BJ (cell line): Measurements from ENCODE around the gene CRACR2B. TPM values are rescaled to one million over a fixed set of nuclear protein-coding genes. Genes with fewer than 3 reads are reported as not detected.

Experiments
- CTCF ChIA-PET: fragments of 350-600 bp; formaldehyde crosslinking; extraction: SDS; loops from one replicate; lab custom pipeline; 2021; ENCODE audit warnings: antibody characterized with exemption, inconsistent platforms; lab: Yijun Ruan, JAX
- POLR2A ChIA-PET: fragments of 300-600 bp; sonication (Branson Sonifier 250); formaldehyde crosslinking; extraction: SDS; loops from one replicate; lab custom pipeline; 2021; ENCODE audit warnings: antibody characterized with exemption; lab: Charles Lee
- DNase-seq: peaks from one replicate; pipeline ENCODE4 v3.0.0-alpha.2; 2011; ENCODE audit warnings: low read depth
- H3K27me3 ChIP-seq: 2 replicates; pipeline ENCODE4 v1.6.0; 2011; ENCODE audit warnings: low read length; ENCODE audit not compliant: control insufficient read depth, insufficient read depth
- H3K36me3 ChIP-seq: 2 replicates; pipeline ENCODE4 v1.5.1; 2011; ENCODE audit warnings: low read length; ENCODE audit not compliant: control insufficient read depth, insufficient read depth
- H3K4me3 ChIP-seq: 2 replicates; pipeline ENCODE4 v1.5.1; 2011; ENCODE audit warnings: low read depth, mild to moderate bottlenecking, control low read depth, low read length
- polyA plus RNA-seq: library from polyadenylated mRNA; depleted of rRNA; stranded (reverse); fragments of >200 nt; gene quantifications from 2 replicates; pipeline ENCODE4 v1.2.3, GENCODE V29; 2011
- TF ChIP-seq, protein P1 (sequence below): IDR thresholded peaks from 2 replicates; pipeline ENCODE4 v1.5.1; 2011; ENCODE audit warnings: low read depth, mild to moderate bottlenecking, control low read depth, inconsistent platforms, low read length, moderate library complexity; ENCODE audit not compliant: insufficient read depth

Gene CRACR2B
- polyA plus RNA-seq, 1 experiment, result 0.16 TPM

DNA sequence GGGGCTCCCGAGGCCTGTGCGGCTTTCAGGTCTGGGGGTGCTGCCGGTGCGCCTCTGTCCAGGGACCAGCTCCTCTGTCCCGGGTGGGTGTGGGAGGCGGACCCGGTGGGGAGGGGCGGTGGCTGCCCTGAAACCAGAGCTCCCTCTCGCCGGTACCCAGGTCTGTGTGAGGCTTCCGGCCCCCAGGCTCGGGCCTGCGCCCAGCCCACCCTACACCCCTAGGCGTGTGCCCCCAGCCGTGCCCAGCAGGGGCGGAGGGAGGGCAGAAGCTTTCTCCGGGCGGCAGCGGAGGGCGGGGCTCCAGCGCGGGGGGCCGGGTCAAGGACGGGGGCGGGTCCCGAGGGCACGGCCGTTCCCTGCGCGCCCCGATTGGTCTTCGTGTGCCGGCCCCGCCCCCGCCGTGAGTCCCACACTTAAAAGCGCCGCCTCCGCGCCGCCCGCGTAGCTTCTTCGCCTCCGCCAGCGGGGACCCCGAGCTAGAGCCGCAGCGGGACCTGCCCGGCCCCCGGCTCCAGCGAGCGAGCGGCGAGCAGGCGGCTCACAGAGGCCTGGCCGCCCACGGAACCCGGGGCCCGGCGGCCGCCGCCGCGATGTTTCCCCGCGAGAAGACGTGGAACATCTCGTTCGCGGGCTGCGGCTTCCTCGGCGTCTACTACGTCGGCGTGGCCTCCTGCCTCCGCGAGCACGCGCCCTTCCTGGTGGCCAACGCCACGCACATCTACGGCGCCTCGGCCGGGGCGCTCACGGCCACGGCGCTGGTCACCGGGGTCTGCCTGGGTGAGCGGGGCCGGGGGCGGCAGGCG is 8.4 kb upstream of the CRACR2B start:
- TF ChIP-seq, protein P1, sequence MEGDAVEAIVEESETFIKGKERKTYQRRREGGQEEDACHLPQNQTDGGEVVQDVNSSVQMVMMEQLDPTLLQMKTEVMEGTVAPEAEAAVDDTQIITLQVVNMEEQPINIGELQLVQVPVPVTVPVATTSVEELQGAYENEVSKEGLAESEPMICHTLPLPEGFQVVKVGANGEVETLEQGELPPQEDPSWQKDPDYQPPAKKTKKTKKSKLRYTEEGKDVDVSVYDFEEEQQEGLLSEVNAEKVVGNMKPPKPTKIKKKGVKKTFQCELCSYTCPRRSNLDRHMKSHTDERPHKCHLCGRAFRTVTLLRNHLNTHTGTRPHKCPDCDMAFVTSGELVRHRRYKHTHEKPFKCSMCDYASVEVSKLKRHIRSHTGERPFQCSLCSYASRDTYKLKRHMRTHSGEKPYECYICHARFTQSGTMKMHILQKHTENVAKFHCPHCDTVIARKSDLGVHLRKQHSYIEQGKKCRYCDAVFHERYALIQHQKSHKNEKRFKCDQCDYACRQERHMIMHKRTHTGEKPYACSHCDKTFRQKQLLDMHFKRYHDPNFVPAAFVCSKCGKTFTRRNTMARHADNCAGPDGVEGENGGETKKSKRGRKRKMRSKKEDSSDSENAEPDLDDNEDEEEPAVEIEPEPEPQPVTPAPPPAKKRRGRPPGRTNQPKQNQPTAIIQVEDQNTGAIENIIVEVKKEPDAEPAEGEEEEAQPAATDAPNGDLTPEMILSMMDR, result peak; percentile 12; the same call in 1 of the 2 replicates
- no peak for DNase-seq
- ChIA-PET POLR2A (interaction anchor here (0.7 to 2.1 kb wide), 6 partner anchors 8 to 330 kb away, joined by 3 to 32 read pairs (median 8); partner anchors contain the start of genes CD151, RPLP2 and TSPAN4), CTCF (interaction anchor here (1.0 to 1.9 kb wide), 8 partner anchors 10 to 250 kb away, joined by 3 to 8 read pairs (median 4); no protein-coding TSS in a partner anchor)
- Histone ChIP-seq H3K27me3 (no peaks in the 10 kb centered on the region), H3K36me3 (peaks cover 16% of the 10 kb centered on the region), H3K4me3 (peak overlapping the region; percentile 83)

DNA sequence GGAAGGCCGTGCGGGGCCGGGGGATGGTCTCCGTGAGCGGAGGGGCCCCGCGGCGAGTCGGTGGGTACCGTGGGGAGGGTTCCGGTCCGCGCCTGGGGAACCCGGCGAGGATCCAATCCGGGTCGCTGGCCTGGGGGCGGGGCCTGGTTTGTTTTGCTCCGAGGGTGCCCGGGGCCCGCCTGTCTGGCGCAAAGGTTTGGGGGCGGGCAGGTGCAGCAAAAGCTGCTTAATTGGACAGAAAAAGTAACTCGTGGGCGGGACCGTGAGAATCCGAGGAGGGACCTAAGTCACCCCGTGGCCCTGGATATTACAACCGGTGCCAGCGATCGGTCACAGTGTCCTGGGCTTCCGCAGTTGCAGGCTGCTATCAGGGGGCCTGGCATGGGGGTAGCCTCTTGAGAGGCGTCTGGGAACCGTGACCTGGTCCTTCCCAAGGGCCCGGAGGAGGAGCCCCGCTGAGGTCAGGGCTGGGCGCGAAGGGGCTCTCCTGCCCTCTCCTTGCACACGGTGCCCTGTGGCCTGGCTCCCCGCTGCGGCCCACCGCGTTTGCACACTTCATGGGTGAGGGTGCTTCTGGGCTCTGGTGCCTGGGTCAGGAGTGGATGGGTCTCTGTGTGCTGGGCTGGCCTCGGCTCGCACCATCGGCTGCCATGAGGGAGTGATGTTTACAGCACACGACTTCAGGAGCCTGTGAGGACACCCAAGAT is 7.6 kb upstream of the CRACR2B start:
- no peak for DNase-seq
- TF ChIP-seq, protein P1, result no peak
- POLR2A ChIA-PET, result interaction anchor here (0.6 to 2.1 kb wide), 3 partner anchors 11 to 24 kb away, joined by 4 to 32 read pairs (median 24); partner anchors contain the start of genes RPLP2 and TSPAN4
- CTCF ChIA-PET, result interaction anchor here (1.0 to 1.9 kb wide), 5 partner anchors 10 to 251 kb away, joined by 3 to 8 read pairs (median 3); no protein-coding TSS in a partner anchor
- Histone ChIP-seq H3K27me3 (no peaks in the 10 kb centered on the region), H3K4me3 (peak overlapping the region; percentile 83), H3K36me3 (peaks cover 24% of the 10 kb centered on the region)

DNA sequence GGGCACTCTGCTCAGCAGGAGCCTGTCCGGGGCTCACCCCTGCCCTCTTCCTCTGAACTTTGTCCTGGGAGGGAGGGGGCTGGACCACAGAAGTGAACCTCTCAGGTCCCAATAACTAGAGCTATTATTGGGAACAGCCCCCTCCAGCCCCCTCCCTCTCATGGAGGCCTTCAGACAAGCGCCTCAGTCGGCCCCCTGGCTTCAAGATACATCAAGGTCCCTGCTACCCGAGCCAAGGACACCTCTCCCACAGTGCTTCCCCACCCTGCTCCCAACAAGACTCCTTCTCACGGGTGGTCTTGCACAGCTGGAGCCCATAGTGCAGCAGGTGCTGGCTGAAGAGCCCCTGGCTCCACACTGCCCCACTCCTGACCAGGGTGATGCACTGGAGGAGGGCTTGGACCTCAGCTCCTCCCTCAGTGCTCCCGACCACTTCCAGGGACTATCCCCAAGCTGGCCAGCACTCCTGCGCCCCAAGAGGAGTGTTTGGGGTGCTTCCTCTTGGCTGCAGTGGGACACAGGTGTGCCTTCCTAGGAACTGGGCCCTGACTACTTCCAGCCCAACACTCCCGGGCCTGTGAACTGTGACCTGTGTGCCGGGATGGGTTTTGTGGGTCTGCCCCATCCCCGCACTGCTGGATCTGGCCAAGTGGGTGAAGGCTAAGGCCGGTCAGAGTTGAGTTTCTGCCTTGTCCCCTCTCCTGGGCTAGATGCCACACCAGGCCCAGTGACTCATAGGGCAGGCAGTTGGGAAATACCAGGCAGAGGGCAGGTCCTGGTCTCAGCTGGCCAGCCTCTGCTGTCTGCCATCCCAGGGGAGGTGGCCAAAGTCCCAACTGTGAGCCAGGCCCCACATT is 6.8 kb upstream of the CRACR2B start:
- Histone ChIP-seq H3K36me3 (peaks cover 30% of the 10 kb centered on the region), H3K27me3 (no peaks in the 10 kb centered on the region), H3K4me3 (peak overlapping the region; percentile 83)
- ChIA-PET CTCF (no interaction called here), POLR2A (interaction anchor here (0.6 to 2.1 kb wide), 2 partner anchors 12 to 25 kb away, joined by 4 to 24 read pairs; partner anchors contain the start of gene RPLP2)
- TF ChIP-seq, protein P1, result no peak
- no peak for DNase-seq

DNA sequence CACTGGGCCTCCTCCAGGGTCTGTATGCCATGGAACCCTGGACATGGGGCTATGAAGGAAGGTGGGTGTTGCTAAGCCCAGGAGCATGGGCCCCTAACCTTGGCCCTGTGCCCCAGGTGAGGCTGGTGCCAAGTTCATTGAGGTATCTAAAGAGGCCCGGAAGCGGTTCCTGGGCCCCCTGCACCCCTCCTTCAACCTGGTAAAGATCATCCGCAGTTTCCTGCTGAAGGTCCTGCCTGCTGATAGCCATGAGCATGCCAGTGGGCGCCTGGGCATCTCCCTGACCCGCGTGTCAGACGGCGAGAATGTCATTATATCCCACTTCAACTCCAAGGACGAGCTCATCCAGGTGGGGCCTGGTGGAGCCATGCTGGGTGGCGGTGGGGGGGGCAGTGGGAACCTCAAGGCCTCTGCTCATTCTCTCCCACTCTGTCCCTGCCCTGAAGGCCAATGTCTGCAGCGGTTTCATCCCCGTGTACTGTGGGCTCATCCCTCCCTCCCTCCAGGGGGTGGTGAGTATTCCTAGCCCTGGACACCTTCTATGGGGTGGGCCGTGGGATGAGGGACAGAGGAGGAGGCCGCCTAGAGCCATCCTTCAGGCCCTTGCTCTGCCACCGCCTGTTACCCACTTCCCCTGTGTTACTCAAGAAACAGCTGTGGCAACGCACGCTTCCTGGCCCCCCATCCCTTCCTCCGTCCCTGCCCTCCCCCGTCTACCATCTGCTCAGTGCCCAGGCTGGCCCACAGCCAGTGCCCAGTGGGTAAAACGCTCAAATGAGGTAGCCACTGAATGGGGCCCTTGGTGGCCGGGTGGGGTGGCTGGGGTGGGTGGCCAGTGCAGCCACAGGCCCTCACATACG is 6.0 kb upstream of the CRACR2B start:
- Histone ChIP-seq H3K36me3 (peaks cover 30% of the 10 kb centered on the region), H3K27me3 (no peaks in the 10 kb centered on the region), H3K4me3 (peak overlapping the region; percentile 83; the same call in 1 of the 2 replicates)
- ChIA-PET POLR2A (interaction anchor here (0.5 kb wide), 1 partner anchor 35 kb away, joined by 3 read pairs; no protein-coding TSS in a partner anchor), CTCF (interaction anchor here (0.8 kb wide), 1 partner anchor 230 kb away, joined by 3 read pairs; no protein-coding TSS in a partner anchor)
- TF ChIP-seq, protein P1, result no peak
- DNase-seq, result no peak
